Activated CD4-positive, alpha-beta T cell treated with anti-CD3 and anti-CD28 coated beads for 36 hours (primary cell): Measurements from ENCODE around the gene UVSSA. TPM values are rescaled to one million over a fixed set of nuclear protein-coding genes. Genes with fewer than 3 reads are reported as not detected.

ENCODE experiments used
- ATAC-seq: fragments of 200-7000 bp; cut with Tn5 transposase; one replicate; pipeline ENCODE4 v1.10.0; 2021; ENCODE audit warnings: mild to moderate bottlenecking, moderate library complexity
- CTCF ChIA-PET: fragments of 350-600 bp; sonication (Branson Sonifier 250); formaldehyde crosslinking; loops from one replicate; lab custom pipeline; 2021; ENCODE audit warnings: antibody characterized with exemption; lab: Charles Lee
- POLR2A ChIA-PET: fragments of 350-600 bp; sonication (Branson Sonifier 250); formaldehyde crosslinking; loops from one replicate; lab custom pipeline; 2021; ENCODE audit warnings: antibody characterized with exemption, inconsistent platforms; lab: Charles Lee
- DNase-seq: peaks from one replicate; pipeline ENCODE4 v3.0.0-alpha.2; 2020
- H3K27ac Mint-ChIP-seq: one replicate; pipeline ENCODE4 v1.8.0; 2021; ENCODE audit warnings: mixed read lengths
- H3K27me3 Mint-ChIP-seq: one replicate; pipeline ENCODE4 v1.8.0; 2021; ENCODE audit warnings: mixed read lengths
- H3K36me3 Mint-ChIP-seq: one replicate; pipeline ENCODE4 v1.8.0; 2021; ENCODE audit warnings: low read depth, mixed read lengths
- H3K4me1 Mint-ChIP-seq: one replicate; pipeline ENCODE4 v1.8.0; 2021; ENCODE audit warnings: mixed read lengths
- H3K4me3 Mint-ChIP-seq: one replicate; pipeline ENCODE4 v1.8.0; 2021; ENCODE audit warnings: mild to moderate bottlenecking, moderate library complexity, mixed read lengths
- H3K9me3 Mint-ChIP-seq: one replicate; pipeline ENCODE4 v1.8.0; 2021; ENCODE audit warnings: low read depth, mixed read lengths
- intact Hi-C, 2 experiments: fragments of 100-400 bp; cut with DNase I in 1 of 2; cut with micrococcal nuclease in 1 of 2; formaldehyde crosslinking; loops; one replicate each; pipeline versions ENCODE4 v1.14.2 to v1.15.1; 2022 to 2024; cut with DNase I, micrococcal nuclease
- total RNA-seq, 2 experiments: library from RNA; stranded (reverse); gene quantifications; one replicate each; pipeline ENCODE4 v1.2.3, GENCODE V29; 2021

Gene UVSSA
- total RNA-seq, 2 experiments from 2014 or later = 14.8 to 18.1 TPM

DNA sequence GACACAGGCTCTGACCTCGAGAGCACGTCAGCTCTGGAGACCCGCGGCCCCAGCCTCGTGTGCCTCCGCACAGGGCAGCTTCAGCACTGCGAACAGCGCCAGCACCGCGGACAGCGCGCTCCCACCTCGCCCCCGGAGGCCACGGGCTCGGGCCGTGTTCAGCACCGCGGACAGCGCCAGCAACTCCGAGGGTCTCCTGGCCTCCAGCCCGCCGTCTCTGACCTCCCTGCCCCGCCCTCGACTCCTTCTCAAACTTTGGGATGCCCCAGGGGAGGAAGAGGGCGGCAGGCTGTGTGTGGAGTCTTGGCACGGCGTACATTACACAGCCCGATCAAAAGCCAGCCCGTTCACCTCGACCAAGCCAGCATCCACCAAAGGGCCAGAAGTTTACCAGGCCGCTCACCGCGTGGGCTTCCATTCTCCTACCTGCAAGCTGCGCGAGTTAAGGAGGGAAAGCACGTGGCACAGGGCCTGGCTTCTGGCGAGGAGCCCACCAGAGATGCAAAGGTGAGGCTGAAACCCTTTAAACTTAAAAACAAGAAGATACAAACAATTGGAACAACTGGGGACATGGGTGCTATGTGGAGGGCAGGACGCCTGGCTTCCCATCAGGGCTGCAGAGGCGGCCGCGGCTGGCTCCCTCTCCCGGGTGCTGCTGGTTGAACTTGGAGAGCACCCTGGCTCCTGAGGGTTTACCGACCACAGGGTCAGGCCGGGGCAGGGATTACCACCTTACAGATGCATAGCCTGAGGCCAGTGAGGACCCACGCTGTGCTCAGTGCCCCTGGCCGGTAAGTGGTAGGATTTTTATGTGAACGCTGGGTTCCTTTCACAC lies 63.7 kb downstream of the UVSSA start:
- Mint-ChIP-seq H3K4me1 (peaks cover 5% of the 10 kb centered on the region), H3K27me3 (peaks cover 57% of the 10 kb centered on the region)
- CTCF ChIA-PET = no interaction called here

DNA sequence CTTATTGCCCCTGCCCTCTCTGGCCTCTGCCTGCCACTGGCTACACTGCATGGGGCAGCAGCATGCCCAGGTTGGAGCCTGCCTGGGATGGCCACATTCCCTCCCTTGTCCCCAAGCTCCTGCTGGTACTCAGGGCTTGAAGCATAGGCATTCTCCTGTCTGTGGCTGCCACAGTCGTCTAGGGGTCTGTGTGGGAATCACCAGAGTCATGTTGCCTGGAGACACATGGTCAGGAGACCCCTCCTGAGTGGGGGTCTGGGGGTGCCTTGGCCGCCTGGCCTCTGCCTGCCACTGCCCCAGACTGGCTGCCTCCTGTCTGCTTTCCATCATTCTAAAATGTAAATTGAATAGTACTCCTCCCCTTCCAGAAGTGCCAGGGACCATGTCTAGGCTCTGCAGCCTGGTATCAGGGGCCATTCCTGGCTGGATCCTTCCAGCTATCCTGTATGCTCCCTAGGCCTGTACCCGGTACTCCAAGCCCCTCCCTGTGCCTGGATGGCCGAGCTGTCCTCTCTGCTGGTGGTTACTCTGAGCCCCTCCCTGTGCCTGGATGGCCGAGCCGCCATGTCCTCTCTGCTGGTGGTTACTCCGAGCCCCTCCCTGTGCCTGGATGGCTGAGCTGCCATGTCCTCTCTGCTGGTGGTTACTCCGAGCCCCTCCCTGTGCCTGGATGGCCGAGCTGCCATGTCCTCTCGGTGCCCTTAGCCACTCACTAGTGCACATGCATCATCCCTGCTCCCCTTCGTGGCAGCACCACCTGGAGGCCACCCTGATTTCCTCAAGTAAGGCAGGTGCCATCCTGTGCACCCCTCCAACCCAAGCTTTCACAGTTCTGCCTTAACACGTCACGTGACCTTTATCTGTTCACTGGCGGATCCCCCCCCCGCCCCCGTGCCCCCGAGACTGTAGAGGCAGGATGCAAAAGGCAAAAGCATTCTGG lies 64.7 kb downstream of the UVSSA start:
- DNase-seq (no peak), ATAC-seq (no peak)
- Mint-ChIP-seq H3K9me3 (no peaks in the 10 kb centered on the region), H3K27ac (no peak overlapping the region), H3K27me3 (peaks cover 65% of the 10 kb centered on the region), H3K36me3 (no peaks in the 10 kb centered on the region), H3K4me3 (no peak overlapping the region), H3K4me1 (peaks cover 5% of the 10 kb centered on the region)
- CTCF ChIA-PET = no interaction called here
- POLR2A ChIA-PET = no interaction called here
- intact Hi-C loops = loop anchor here in 1 of 2 experiments (5.0 kb wide), 1 partner anchor 834 kb away; the partner anchor contains the start of gene TMEM271

More for the DNA sequence above, 63.7 kb downstream of the UVSSA start:
- intact Hi-C loops = loop anchor here in 1 of 2 experiments (5.0 kb wide), 1 partner anchor 833 kb away; the partner anchor contains the start of gene TMEM271
- Mint-ChIP-seq H3K9me3 (no peaks in the 10 kb centered on the region), H3K36me3 (no peaks in the 10 kb centered on the region), H3K4me3 (no peak overlapping the region), H3K27ac (no peak overlapping the region)
- peak; percentile 76 for DNase-seq
- peak; percentile 68 for ATAC-seq
- POLR2A ChIA-PET = no interaction called here

DNA sequence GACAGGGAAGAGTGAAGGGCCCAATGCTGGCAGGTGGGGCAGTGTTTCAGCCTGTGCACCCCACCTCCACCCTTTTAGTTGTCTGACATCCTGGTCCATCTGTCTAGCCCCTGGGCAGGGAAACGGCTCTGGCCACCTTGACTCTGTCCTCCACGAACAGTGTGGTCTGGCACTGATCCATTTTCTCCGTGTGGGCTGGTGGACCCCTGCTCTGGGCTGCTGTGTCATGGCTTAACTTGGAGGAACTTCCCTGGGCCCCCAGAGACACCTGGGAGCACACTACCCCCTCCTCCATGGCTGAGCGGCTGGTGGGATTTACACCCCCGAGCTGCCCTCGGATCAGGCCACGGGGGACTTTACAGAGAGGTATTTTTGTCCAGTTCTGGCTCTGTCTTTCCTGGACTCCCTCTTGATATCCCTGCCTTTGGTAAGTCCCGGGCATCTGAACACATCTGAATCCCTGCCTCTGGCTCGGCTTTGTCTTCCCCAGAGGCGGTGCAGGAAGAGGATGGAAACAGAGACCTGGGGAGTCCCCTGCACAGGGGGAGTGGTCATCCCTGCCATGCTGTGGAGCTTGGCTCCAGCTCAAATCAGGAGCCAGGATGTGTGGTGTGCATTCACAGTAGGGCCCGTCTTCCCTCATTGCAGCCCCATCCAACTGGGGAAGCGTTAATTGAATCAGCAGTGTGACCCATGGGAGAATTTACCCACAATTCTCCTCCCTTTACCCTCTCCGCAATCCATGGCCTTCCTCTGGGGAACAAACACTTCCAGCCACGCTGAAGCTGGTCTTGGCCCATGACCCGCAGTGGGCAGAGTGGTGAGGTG lies 65.6 kb downstream of the UVSSA start:
- intact Hi-C loops = loop anchor here in 1 of 2 experiments (5.0 kb wide), 1 partner anchor 835 kb away; the partner anchor contains the start of gene TMEM271
- ATAC-seq (no peak), DNase-seq (no peak)
- ChIA-PET POLR2A (no interaction called here), CTCF (no interaction called here)
- H3K4me3 Mint-ChIP-seq = no peak overlapping the region
- H3K4me1 Mint-ChIP-seq = peaks cover 5% of the 10 kb centered on the region
- peaks cover 61% of the 10 kb centered on the region for H3K27me3 Mint-ChIP-seq
- no peaks in the 10 kb centered on the region for H3K36me3 Mint-ChIP-seq
- no peak overlapping the region for H3K27ac Mint-ChIP-seq
- no peaks in the 10 kb centered on the region for H3K9me3 Mint-ChIP-seq

DNA sequence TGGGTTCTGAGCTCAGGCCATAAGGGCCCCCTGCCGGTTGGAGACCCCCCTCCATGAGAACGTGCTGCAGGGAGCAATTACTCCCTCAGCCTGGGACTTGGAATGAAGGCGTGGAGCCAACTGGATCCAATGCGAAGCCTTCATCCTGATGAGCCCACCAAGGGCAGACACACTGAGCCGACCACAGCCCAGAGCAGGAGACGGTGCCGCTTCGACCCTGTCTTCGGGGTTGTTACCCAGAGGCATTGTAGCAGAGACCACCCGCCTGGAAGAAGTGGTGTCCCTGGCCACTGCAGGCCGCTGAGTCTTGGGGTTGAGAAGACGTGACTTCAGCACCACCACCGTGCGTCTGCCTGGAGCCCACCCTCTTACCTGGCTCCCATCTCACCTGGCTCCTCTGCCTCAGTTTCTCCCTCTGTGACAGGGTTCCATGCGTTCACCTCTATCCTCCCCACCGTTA lies 66.2 kb downstream of the UVSSA start:
- Mint-ChIP-seq H3K36me3 (no peaks in the 10 kb centered on the region), H3K27ac (no peak overlapping the region), H3K27me3 (peaks cover 60% of the 10 kb centered on the region), H3K4me3 (no peak overlapping the region), H3K9me3 (no peaks in the 10 kb centered on the region), H3K4me1 (peaks cover 4% of the 10 kb centered on the region)
- intact Hi-C loops = loop anchor here in 1 of 2 experiments (5.0 kb wide), 1 partner anchor 836 kb away; the partner anchor contains the start of gene TMEM271
- ATAC-seq (no peak), DNase-seq (no peak)
- ChIA-PET POLR2A (no interaction called here), CTCF (no interaction called here)

DNA sequence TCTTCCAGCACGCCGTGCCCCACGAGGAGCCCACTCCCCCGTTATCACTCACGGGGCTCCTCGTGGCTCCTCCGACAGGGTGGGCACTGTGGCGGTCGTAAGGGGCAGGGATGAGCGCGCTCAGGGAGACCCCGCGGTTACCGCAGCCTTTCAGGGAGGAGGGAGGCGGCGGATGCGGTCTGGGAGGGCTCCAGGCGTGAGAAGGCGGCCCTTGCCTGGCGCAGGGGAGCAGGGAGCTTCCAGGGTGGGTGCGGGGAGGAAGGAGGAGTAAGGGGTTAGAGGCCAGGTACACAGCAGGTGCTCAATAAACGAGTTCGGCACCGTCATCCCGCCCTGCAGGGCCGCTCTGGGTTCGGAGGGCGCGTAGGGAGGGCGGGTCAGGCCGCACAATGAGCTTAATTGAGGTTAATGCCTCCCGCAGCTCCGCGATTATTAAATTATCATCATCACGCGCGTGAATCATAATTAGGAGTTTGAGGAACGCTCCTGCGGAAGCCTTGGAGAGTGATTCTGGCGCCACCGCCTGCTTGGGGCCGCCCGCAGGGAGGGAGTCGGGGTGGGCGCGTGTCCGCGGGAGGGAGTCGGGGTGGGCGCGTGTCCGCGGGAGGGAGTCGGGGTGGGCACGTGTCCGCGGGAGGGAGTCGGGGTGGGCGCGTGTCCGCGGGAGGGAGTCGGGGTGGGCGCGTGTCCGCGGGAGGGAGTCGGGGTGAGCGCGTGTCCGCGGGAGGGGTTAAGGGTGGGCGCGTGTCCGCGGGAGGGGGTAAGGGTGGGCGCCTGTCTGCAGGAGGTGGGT lies 66.9 kb downstream of the UVSSA start:
- Mint-ChIP-seq H3K9me3 (no peaks in the 10 kb centered on the region), H3K36me3 (no peaks in the 10 kb centered on the region), H3K27ac (no peak overlapping the region), H3K4me3 (no peak overlapping the region), H3K27me3 (peaks cover 54% of the 10 kb centered on the region), H3K4me1 (peaks cover 3% of the 10 kb centered on the region)
- POLR2A ChIA-PET = no interaction called here
- DNase-seq = no peak
- ATAC-seq = no peak
- intact Hi-C loops = loop anchor here in 1 of 2 experiments (5.0 kb wide), 1 partner anchor 837 kb away; the partner anchor contains the start of gene TMEM271
- CTCF ChIA-PET = no interaction called here

DNA sequence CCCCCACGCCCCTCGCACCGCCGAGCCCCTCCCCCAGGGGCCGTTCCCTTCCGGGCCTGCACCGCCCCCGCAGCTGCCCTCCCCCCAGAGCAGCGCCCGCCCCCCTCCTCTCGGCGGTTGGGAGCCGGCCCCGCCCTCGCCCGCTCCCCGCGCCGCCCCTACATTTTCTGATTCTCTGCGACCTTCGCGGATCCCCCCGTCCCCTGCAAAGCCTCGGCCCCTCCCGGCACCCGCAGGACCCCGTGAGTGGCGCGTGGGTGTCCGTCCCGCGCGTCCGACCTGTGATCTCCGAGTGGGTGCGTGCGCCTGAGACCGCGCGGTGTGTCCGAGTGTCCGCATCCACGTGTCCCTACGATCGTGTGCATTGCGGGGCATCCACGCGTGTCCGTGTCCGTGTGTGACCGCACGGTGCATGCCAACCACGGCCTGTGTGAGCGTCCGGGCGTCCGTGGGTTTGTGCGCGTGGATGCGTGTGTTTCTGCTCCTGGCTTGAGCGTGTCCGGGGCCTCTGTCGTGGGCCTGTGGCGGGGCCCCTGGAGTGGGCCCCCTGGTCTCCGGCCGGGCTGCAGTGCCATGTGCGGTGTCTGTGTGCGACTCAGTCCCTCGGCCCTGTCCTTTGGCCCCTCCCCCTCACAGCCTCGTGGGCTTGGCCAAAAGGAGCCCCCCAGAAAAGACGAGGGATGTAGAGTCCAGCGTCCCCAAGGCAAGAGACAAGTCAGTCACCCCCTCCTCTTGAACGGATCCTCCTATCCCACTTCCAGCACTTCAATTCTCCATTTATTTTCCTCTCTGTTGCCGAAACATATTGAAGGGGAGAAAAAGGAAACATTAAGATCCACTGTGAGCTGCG lies 68.0 kb downstream of the UVSSA start:
- no peak for ATAC-seq
- peaks cover 49% of the 10 kb centered on the region for H3K27me3 Mint-ChIP-seq

DNA sequence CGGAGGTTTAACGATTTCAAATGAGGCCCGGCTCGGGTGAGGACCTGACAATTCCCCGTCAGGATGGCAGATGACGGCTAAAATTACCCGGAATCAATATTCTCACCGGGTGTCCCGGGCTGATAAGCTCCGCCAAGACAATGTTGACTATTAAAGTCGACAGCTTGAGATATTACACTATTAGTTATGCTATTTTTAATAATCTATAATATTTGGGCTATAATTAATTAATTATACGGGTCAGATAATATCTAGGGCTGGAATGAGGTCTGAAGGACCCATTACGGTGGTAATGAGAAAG lies 68.6 kb downstream of the UVSSA start:
- DNase-seq (no peak), ATAC-seq (no peak)
- Mint-ChIP-seq H3K4me1 (peaks cover 3% of the 10 kb centered on the region), H3K27ac (no peak overlapping the region), H3K4me3 (no peak overlapping the region), H3K9me3 (no peaks in the 10 kb centered on the region), H3K27me3 (peaks cover 48% of the 10 kb centered on the region), H3K36me3 (no peaks in the 10 kb centered on the region)
- POLR2A ChIA-PET = no interaction called here
- intact Hi-C loops = no loop called here
- CTCF ChIA-PET = no interaction called here

More for the DNA sequence above, 68.0 kb downstream of the UVSSA start:
- intact Hi-C loops = loop anchor here in 1 of 2 experiments (5.0 kb wide), 1 partner anchor 838 kb away; the partner anchor contains the start of gene TMEM271
- Mint-ChIP-seq H3K4me1 (peaks cover 3% of the 10 kb centered on the region), H3K4me3 (no peak overlapping the region), H3K9me3 (no peaks in the 10 kb centered on the region), H3K36me3 (no peaks in the 10 kb centered on the region), H3K27ac (no peak overlapping the region)
- ChIA-PET CTCF (no interaction called here), POLR2A (no interaction called here)
- DNase-seq = no peak

DNA sequence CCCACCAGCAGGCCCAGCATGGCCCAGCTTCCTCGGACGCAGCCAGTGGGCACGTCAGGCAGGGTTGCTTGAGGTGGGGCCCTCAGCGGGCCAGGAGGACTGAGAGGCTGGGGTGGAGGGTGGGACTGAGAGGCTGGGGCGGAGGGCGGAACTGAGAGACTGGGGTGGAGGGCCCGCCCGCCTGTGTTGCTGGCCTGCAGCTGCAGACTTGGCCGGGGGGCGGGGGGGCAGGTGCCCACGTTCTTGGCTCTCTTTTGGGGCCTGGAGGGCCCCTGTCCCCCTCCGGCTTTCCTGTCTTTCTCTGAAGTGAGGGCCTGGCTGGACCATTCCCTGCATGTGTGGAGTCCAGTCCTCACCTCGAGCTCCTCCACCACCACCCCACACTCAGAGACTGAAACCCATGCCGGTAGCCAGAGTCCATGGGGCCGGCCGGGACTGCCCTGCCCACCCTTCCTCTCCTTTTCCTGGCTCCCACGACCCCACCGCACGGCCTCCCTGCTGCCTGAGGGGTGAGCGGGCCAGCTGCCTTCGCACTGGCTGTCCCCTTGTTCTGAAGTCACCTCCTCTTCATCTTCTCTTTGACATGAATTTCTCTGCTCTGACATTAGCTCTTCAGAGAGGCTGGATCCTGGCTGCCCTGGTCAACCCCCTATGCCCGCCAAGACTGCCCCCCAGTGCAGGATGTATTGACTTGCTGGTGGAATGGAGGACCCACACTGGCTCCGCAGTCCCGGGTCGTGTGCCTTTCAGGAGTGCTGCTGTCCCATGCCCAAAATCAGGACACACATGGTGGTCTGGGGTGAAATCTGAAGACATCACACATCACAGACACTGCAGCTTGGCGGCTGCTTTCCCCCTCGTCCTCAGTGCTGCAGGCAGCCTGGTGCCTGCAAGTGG lies 69.3 kb downstream of the UVSSA start:
- no peaks in the 10 kb centered on the region for H3K9me3 Mint-ChIP-seq
- no peak for ATAC-seq
- no peak overlapping the region for H3K4me3 Mint-ChIP-seq
- H3K27me3 Mint-ChIP-seq = peaks cover 45% of the 10 kb centered on the region
- H3K36me3 Mint-ChIP-seq = no peaks in the 10 kb centered on the region
- POLR2A ChIA-PET = no interaction called here
- H3K27ac Mint-ChIP-seq = no peak overlapping the region
- H3K4me1 Mint-ChIP-seq = peaks cover 3% of the 10 kb centered on the region
- CTCF ChIA-PET = no interaction called here
- intact Hi-C loops = no loop called here
- no peak for DNase-seq

DNA sequence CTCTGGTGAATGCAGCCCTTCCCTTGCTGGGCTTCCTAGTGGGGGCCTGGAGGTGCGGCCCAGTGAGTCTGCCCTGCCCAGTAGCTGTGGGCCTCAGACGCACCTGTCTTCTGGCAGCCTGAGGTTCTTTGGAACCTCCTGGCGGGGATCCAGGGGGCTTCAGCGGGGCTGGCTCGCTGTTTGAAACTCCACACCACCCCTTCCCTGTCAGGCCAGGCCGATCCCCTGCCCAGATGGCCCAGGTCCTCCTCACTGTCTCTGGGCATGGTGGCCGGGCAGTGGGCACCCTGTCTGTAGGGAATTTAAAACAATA lies 69.9 kb downstream of the UVSSA start:
- CTCF ChIA-PET = no interaction called here
- Mint-ChIP-seq H3K36me3 (no peaks in the 10 kb centered on the region), H3K27ac (no peak overlapping the region), H3K4me1 (peaks cover 3% of the 10 kb centered on the region), H3K9me3 (no peaks in the 10 kb centered on the region), H3K27me3 (peaks cover 39% of the 10 kb centered on the region), H3K4me3 (no peak overlapping the region)
- no peak for ATAC-seq
- POLR2A ChIA-PET = no interaction called here
- DNase-seq = no peak
- intact Hi-C loops = no loop called here
